H1 (cell line): ENCODE results near the gene SAE1. TPM values are rescaled to one million over a fixed set of nuclear protein-coding genes. Genes with fewer than 3 reads are reported as not detected.

ENCODE experiments used
- RBBP5 ChIP-seq: IDR thresholded peaks from 2 replicates; pipeline ENCODE4 v1.7.1; 2012; ENCODE audit warnings: low read depth, mild to moderate bottlenecking, inconsistent platforms, low read length, moderate library complexity, borderline replicate concordance
- RXRA ChIP-seq: IDR thresholded peaks from 2 replicates; pipeline ENCODE4 v1.6.1; 2011; ENCODE audit warnings: low read depth, mild to moderate bottlenecking, low read length, moderate library complexity; ENCODE audit not compliant: insufficient read depth
- TAF7 ChIP-seq: optimal IDR thresholded peaks from 2 replicates; pipeline ENCODE3; 2011; ENCODE audit warnings: low read depth, mild to moderate bottlenecking, inconsistent platforms, low read length, moderate library complexity, borderline replicate concordance
- polyA plus RNA-seq, 7 experiments: library from polyadenylated mRNA; depleted of rRNA in 3 of 7; stranded (reverse) in 5 of 7; unstranded in 2 of 7; fragments of >200 nt in 5 of 7; fragments of 200-250 nt in 2 of 7; gene quantifications; 1 replicate in 5 of 7; 2 replicates in 1 of 7; 4 replicates in 1 of 7; pipeline versions ENCODE4 v1.2.1 to v1.2.3, GENCODE V29; 2011 to 2013; ENCODE audit warnings: missing spikeins in 2 of 7, mixed read lengths in 2 of 7
- total RNA-seq: library from RNA; stranded (reverse); fragmentation: NEBNext Ultra II Directional; extraction: Animal tissue kit (Norgen Biotek cat#: 25700); gene quantifications from 2 replicates; pipeline ENCODE4 v1.2.1, GENCODE V29; 2021
- TF ChIP-seq, protein P1 (sequence below): IDR thresholded peaks from 2 replicates; pipeline ENCODE4 v1.6.1; 2011; ENCODE audit warnings: low read length, improper control_type of control experiment

Gene SAE1
- total and polyA plus RNA-seq, 2 of the 8 experiments (the other 6 are each of a cell fraction or from before 2014, with no cell fraction given), result 213 to 268 TPM

- TF ChIP-seq, protein P1, sequence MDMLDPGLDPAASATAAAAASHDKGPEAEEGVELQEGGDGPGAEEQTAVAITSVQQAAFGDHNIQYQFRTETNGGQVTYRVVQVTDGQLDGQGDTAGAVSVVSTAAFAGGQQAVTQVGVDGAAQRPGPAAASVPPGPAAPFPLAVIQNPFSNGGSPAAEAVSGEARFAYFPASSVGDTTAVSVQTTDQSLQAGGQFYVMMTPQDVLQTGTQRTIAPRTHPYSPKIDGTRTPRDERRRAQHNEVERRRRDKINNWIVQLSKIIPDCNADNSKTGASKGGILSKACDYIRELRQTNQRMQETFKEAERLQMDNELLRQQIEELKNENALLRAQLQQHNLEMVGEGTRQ, result no peak
- TF ChIP-seq RBBP5 (no peak), TAF7 (no peak), RXRA (no peak)
Measured at GRCh38 chr19:47195434-47195833, 64.8 kb downstream of the SAE1 start (continued).
